K562 (cell line): ENCODE data around the gene PRDM15. TPM values are rescaled to one million over a fixed set of nuclear protein-coding genes. Genes with fewer than 3 reads are reported as not detected.
A peak's percentile ranks its signal among the peaks of the same experiment; 100 is the strongest.

ENCODE experiments used
- ATAC-seq: fragments of 200-7000 bp; cut with Tn5 transposase; 3 replicates; pipeline ENCODE4 v1.9.1; 2020; ENCODE audit warnings: moderate library complexity
- BruUV-seq: library from RNA; stranded (reverse); fragments of 400-500 nt; replicated peaks from 2 replicates; lab custom pipeline; 2021; lab: Mats Ljungman, UMichigan
- CTCF ChIA-PET: fragments of 300-600 bp; formaldehyde crosslinking; extraction: SDS; loops from one replicate; lab custom pipeline; 2021; ENCODE audit warnings: low intra/inter-chr PET ratio; lab: Yijun Ruan, JAX
- POLR2A ChIA-PET: fragments of 300-600, 350-650 bp; sonication (Branson Sonifier 250); formaldehyde crosslinking; extraction: SDS; loops from one replicate; lab custom pipeline; 2021; ENCODE audit warnings: antibody characterized with exemption, inconsistent platforms; lab: Yijun Ruan, JAX
- DNase-seq, 4 experiments: peaks; one replicate each; pipeline versions ENCODE4 v3.0.0 to v3.0.0-alpha.2; 2011 to 2018; ENCODE audit warnings: low spot score in 3 of 4, mixed read lengths in 3 of 4; ENCODE audit errors: extremely low read depth in 1 of 4
- FAIRE-seq: peaks from 2 replicates; lab custom pipeline; 2011; peaks lifted over from hg19 to GRCh38; lab: Jason Lieb, UNC
- H2AFZ ChIP-seq: 2 replicates; pipeline ENCODE4 v1.6.0; 2011; ENCODE audit warnings: low read depth, low read length, control low read depth, inconsistent platforms
- H3K27ac ChIP-seq: fragments of 200-600 bp; 3 replicates; pipeline ENCODE4 v1.8.0; 2011; ENCODE audit warnings: low read depth, mild to moderate bottlenecking, control low read depth, inconsistent platforms, low read length, moderate library complexity, mixed read lengths; ENCODE audit errors: extremely low read depth
- H3K27me3 ChIP-seq, 2 experiments: fragments of 300-600 bp in 1 of 2; 2 replicates in 1 of 2; 3 replicates in 1 of 2; pipeline versions ENCODE4 v1.6.0 to v1.8.0; 2011; ENCODE audit warnings: inconsistent platforms in 2 of 2, low read length in 2 of 2, mild to moderate bottlenecking in 1 of 2, mixed read lengths in 1 of 2, moderate library complexity in 1 of 2; ENCODE audit not compliant: control insufficient read depth in 2 of 2, insufficient read depth in 2 of 2
- H3K36me3 ChIP-seq: fragments of 300-600 bp; 3 replicates; pipeline ENCODE4 v1.8.0; 2011; ENCODE audit warnings: mild to moderate bottlenecking, low read length, inconsistent platforms; ENCODE audit not compliant: control insufficient read depth, insufficient read depth
- H3K4me1 ChIP-seq, 2 experiments: fragments of 200-600 bp in 1 of 2; replicated peaks in 1 of 2; 2 replicates in 1 of 2; 3 replicates in 1 of 2; pipeline versions ENCODE4 v1.5.1 to v1.8.0; 2011; ENCODE audit warnings: inconsistent platforms in 2 of 2, low read length in 2 of 2, mild to moderate bottlenecking in 1 of 2, mixed read lengths in 1 of 2, moderate library complexity in 1 of 2; ENCODE audit not compliant: control insufficient read depth in 2 of 2, insufficient read depth in 2 of 2
- H3K4me2 ChIP-seq: 2 replicates; pipeline ENCODE4 v1.6.1; 2011; ENCODE audit warnings: low read length, control low read depth, inconsistent platforms, mixed read lengths; ENCODE audit not compliant: insufficient read depth
- H3K4me3 ChIP-seq: fragments of 200-600 bp; sonication (generic), shearing (Covaris generic); 2 replicates; pipeline ENCODE4 v1.5.1; 2016; ENCODE audit warnings: control low read depth, inconsistent platforms
- H3K79me2 ChIP-seq: fragments of 200-600 bp; 3 replicates; pipeline ENCODE4 v1.8.0; 2011; ENCODE audit warnings: low read length, inconsistent platforms; ENCODE audit not compliant: control insufficient read depth, insufficient read depth
- H3K9ac ChIP-seq, 2 experiments: 2 replicates each; pipeline versions ENCODE4 v1.6.0 to v1.6.1; 2011; ENCODE audit warnings: low read depth in 2 of 2, low read length in 2 of 2, control low read depth in 1 of 2, inconsistent platforms in 1 of 2, mild to moderate bottlenecking in 1 of 2, mixed read lengths in 1 of 2; ENCODE audit not compliant: insufficient read depth in 1 of 2
- H3K9me1 ChIP-seq: one replicate; pipeline ENCODE4 v1.6.0; 2011; ENCODE audit warnings: inconsistent platforms, mild to moderate bottlenecking, low read length, moderate library complexity; ENCODE audit not compliant: control insufficient read depth, insufficient read depth
- H3K9me3 ChIP-seq: replicated peaks from 2 replicates; pipeline ENCODE4 v1.5.1; 2011; ENCODE audit warnings: low read depth, low read length, inconsistent platforms; ENCODE audit not compliant: control insufficient read depth, insufficient read depth
- H4K20me1 ChIP-seq: replicated peaks from 2 replicates; pipeline ENCODE4 v1.6.1; 2011; ENCODE audit warnings: low read length, inconsistent platforms, mixed read lengths; ENCODE audit not compliant: control insufficient read depth, insufficient read depth
- CREM ChIP-seq: IDR thresholded peaks from 2 replicates; pipeline ENCODE4 v1.6.1; 2014; ENCODE audit warnings: antibody characterized with exemption, low read depth
- E2F6 ChIP-seq, 2 experiments: IDR thresholded peaks; 2 replicates each; pipeline ENCODE4 v1.6.1; 2011; ENCODE audit warnings: borderline replicate concordance in 1 of 2, control low read depth in 1 of 2, low read depth in 1 of 2, low read length in 1 of 2, mild to moderate bottlenecking in 1 of 2, mixed read lengths in 1 of 2, moderate library complexity in 1 of 2; ENCODE audit not compliant: insufficient read depth in 1 of 2, insufficient read length in 1 of 2, poor library complexity in 1 of 2, severe bottlenecking in 1 of 2; ENCODE audit errors: extremely low read depth in 1 of 2
- HNRNPL ChIP-seq: fragments of 200-400 bp; formaldehyde crosslinking; IDR thresholded peaks from 2 replicates; pipeline ENCODE4 v1.6.1; 2017; ENCODE audit warnings: low read depth, mild to moderate bottlenecking, low read length
- MTA2 ChIP-seq: fragments of 450-650 bp; IDR thresholded peaks from 2 replicates; pipeline ENCODE4 v1.6.1; 2016; ENCODE audit warnings: low read depth
- MTF1 ChIP-seq: fragments of 250-450 bp; sonication (Bioruptor Pico); IDR thresholded peaks from 2 replicates; pipeline ENCODE4 v1.9.0; 2021; ENCODE audit warnings: moderate library complexity, mild to moderate bottlenecking, inconsistent platforms, borderline replicate concordance
- NCOA4 ChIP-seq: fragments of 450-650 bp; IDR thresholded peaks from 2 replicates; pipeline ENCODE4 v1.6.1; 2018; ENCODE audit warnings: mild to moderate bottlenecking; ENCODE audit not compliant: partially characterized antibody
- NELFE ChIP-seq: IDR thresholded peaks from 2 replicates; pipeline ENCODE4 v1.6.1; 2011; ENCODE audit warnings: mild to moderate bottlenecking; ENCODE audit not compliant: insufficient read depth, insufficient read length
- NR2C2 ChIP-seq, 2 experiments: fragments of 200-800 bp in 1 of 2; sonication (Bioruptor generic) in 1 of 2; sonication (generic) in 1 of 2; formaldehyde crosslinking in 1 of 2; IDR thresholded peaks; 2 replicates each; pipeline versions ENCODE4 v1.6.1 to v1.8.0; 2016 to 2022; ENCODE audit warnings: mild to moderate bottlenecking in 1 of 2, missing compliant biosample characterization in 1 of 2, missing genetic modification characterization in 1 of 2, missing genetic modification reagents in 1 of 2
- PCBP1 ChIP-seq: fragments of 200-400 bp; formaldehyde crosslinking; IDR thresholded peaks from 2 replicates; pipeline ENCODE4 v1.6.1; 2018; ENCODE audit warnings: mild to moderate bottlenecking, low read depth, low read length; ENCODE audit not compliant: poor library complexity, severe bottlenecking
- RBM15 ChIP-seq: fragments of 200-400 bp; formaldehyde crosslinking; IDR thresholded peaks from 2 replicates; pipeline ENCODE4 v1.6.1; 2018; ENCODE audit warnings: mild to moderate bottlenecking, low read length, moderate library complexity; ENCODE audit not compliant: insufficient read depth
- ZKSCAN3 ChIP-seq: fragments of 250-450 bp; sonication (Bioruptor Pico); IDR thresholded peaks from 2 replicates; pipeline ENCODE4 v1.4.0; 2020
- ZNF165 ChIP-seq: fragments of 250-450 bp; sonication (Bioruptor Pico); IDR thresholded peaks from 2 replicates; pipeline ENCODE4 v1.4.0; 2020; ENCODE audit warnings: borderline replicate concordance
- ZNF263 ChIP-seq: sonication (generic); formaldehyde crosslinking; IDR thresholded peaks from 2 replicates; pipeline ENCODE4 v1.8.0; 2022; ENCODE audit warnings: mild to moderate bottlenecking, missing genetic modification reagents, borderline replicate concordance
- ZNF431 ChIP-seq: sonication (generic); formaldehyde crosslinking; IDR thresholded peaks from 2 replicates; pipeline ENCODE4 v1.8.0; 2022; ENCODE audit warnings: mild to moderate bottlenecking, missing genetic modification reagents
- ZNF444 ChIP-seq: fragments of 250-450 bp; sonication (Bioruptor Pico); IDR thresholded peaks from 2 replicates; pipeline ENCODE4 v1.4.0; 2020; ENCODE audit warnings: mild to moderate bottlenecking, moderate library complexity
- ZNF696 ChIP-seq: fragments of 250-450 bp; sonication (Bioruptor Pico); conservative IDR thresholded peaks from 2 replicates; pipeline ENCODE4 v1.4.0; 2020; ENCODE audit warnings: mild to moderate bottlenecking, moderate library complexity
- ZNF79 ChIP-seq: fragments of 250-450 bp; sonication (Bioruptor Pico); IDR thresholded peaks from 2 replicates; pipeline ENCODE4 v1.4.0; 2020; ENCODE audit warnings: low read depth, mild to moderate bottlenecking, moderate library complexity
- ZSCAN32 ChIP-seq: fragments of 450-650 bp; formaldehyde crosslinking; IDR thresholded peaks from 2 replicates; pipeline ENCODE4 v1.4.0; 2020; ENCODE audit warnings: mild to moderate bottlenecking, moderate library complexity
- WGBS: fragments of 100-300 bp; shearing (Covaris generic); methylation state at CpG from one replicate; pipeline ENCODE4 v1.1.6; 2016; ENCODE audit warnings: low coverage, mixed read lengths; ENCODE audit not compliant: insufficient coverage; ENCODE audit errors: missing lambda C conversion rate; 5-methylcytosine and 5-hydroxymethylcytosine counted together
- in situ Hi-C: fragments of 300-500 bp; cut with MboI; formaldehyde crosslinking; loops from 4 replicates; pipeline ENCODE4 v1.15.0; 2018; ENCODE audit warnings: inconsistent platforms, mixed read lengths
- intact Hi-C: fragments of 100-400 bp; cut with micrococcal nuclease; formaldehyde crosslinking; loops from 2 replicates; pipeline ENCODE4 v1.14.2; 2022
- polyA plus RNA-seq, 8 experiments: library from polyadenylated mRNA; depleted of rRNA in 4 of 8; stranded (reverse) in 5 of 8; unstranded in 3 of 8; fragments of >200 nt; fragmentation: Nextera tagmentation in 2 of 8; fragmentation: Illumina TruSeq in 1 of 8; extraction: Ambion mirVana in 2 of 8; extraction: Trizol in 1 of 8; gene quantifications; 2 replicates each; pipeline versions ENCODE4 v1.2.1 to v1.2.3, GENCODE V29; 2011 to 2014; ENCODE audit warnings: inconsistent platforms in 1 of 8, missing spikeins in 1 of 8
- total RNA-seq, 7 experiments: library from RNA; depleted of rRNA in 6 of 7; stranded (reverse); fragments of >200 nt in 6 of 7; fragmentation: Illumina TruSeq in 2 of 7; extraction: Trizol in 2 of 7; gene quantifications; 2 replicates each; pipeline versions ENCODE4 v1.2.1 to v1.2.3, GENCODE V29; 2011 to 2021; ENCODE audit warnings: low replicate concordance in 1 of 7
- TF ChIP-seq, protein P1 (sequence below): sonication (generic); formaldehyde crosslinking; IDR thresholded peaks from 2 replicates; pipeline ENCODE4 v1.8.0; 2023; ENCODE audit warnings: mild to moderate bottlenecking, missing genetic modification reagents

Gene PRDM15
- total and polyA plus RNA-seq, 9 of the 15 experiments (the other 6 are each of a cell fraction or from before 2014, with no cell fraction given): 0.93 to 9.2 (median 6.2) TPM

DNA sequence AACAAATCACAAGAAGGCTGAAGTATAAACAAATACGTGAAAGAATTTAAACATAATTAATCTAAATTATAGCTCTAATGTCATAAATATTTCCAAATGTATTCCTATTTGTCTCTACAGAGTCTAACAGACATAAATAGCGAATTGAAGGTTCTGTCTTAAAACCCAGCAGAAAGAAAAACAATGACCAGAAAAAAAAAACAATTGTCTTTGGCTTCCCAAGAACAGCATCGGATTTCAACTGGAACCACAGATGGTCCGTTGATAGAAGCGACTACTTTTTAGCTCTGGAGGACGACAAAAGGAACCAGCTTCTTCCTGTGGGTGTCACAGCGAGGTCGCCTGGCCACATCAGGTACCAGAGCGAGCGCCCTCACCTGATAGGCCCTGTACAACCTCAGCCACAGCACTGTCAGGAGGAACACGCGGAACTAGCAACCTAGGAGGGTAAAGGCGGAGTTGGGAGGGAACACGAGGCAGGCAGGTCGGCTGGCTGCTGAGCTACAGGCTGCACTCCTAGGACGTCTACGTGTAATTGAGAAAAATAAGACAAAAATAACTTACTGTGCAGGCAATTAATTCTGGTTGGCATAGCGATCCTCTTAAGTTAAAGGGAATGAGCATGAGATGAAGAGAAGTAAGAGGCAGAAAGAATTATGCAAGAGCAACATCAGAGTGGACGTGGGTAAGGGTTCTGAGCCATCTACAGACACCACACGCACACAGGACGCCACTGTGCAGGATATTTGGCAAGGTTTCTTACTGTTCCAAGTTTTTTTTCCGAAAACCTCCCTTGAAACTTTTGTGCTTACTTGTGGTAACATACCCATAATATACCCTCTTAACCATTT is 16.7 kb upstream of the PRDM15 start:
- peaks cover 24% of the 10 kb centered on the region for H3K36me3 ChIP-seq
- ChIA-PET CTCF (no interaction called here), POLR2A (interaction anchor here (0.6 to 1.9 kb wide), 3 partner anchors 16 to 69 kb away, joined by 4 to 8 read pairs (median 4); no protein-coding TSS in a partner anchor)
- H3K9ac ChIP-seq: peak overlapping the region in 1 of 2 experiments; percentile 80; a peak in 2 of 4 replicates
- peak; percentile 45 to 67 (median 54) for DNase-seq
- WGBS: 57% methylated on average over 22 of the region's 22 CpGs
- no peaks in the 10 kb centered on the region for H3K9me3 ChIP-seq
- H3K9me1 ChIP-seq: no peaks in the 10 kb centered on the region
- BruUV-seq: no TSS peak
- H3K4me1 ChIP-seq: peaks cover 19 to 24% of the 10 kb centered on the region in 2 experiments
- peak overlapping the region; percentile 54 for H3K27ac ChIP-seq
- peak; percentile 70 for ATAC-seq
- no peaks in the 10 kb centered on the region for H3K27me3 ChIP-seq
- intact Hi-C loops: no loop called here
- H3K4me2 ChIP-seq: peak overlapping the region; percentile 15; the same call in 1 of the 2 replicates
- no peak for FAIRE-seq
- H3K4me3 ChIP-seq: no peak overlapping the region
- no peaks in the 10 kb centered on the region for H3K79me2 ChIP-seq
- in situ Hi-C loops: no loop called here
- no peak overlapping the region; the same call in 1 of the 2 replicates for H2AFZ ChIP-seq
- no peaks in the 10 kb centered on the region; the same call in 1 of the 2 replicates for H4K20me1 ChIP-seq
- TF ChIP-seq ZNF431 (no peak), NR2C2 (CRISPR knock-in tag; IDR thresholded peaks at IDR 0.05) (no peak), NR2C2 (tag; IDR thresholded peaks at IDR 0.05) (0 out of 2 replicates have a peak, but pooled peaks have one; percentile 11), ZNF444 (CRISPR knock-in tag) (no peak), ZNF263 (CRISPR knock-in tag) (0 out of 2 replicates have a peak, but pooled peaks have one; percentile 19), ZNF79 (CRISPR knock-in tag) (no peak), HNRNPL (no peak), ZSCAN32 (CRISPR knock-in tag) (no peak), CREM (0 out of 2 replicates have a peak, but pooled peaks have one; percentile 7), NCOA4 (no peak), E2F6 (IDR thresholded peaks at IDR 0.05; ENCODE audit: borderline replicate concordance in 1 of 2, extremely low read depth in 1 of 2, insufficient read depth in 1 of 2, insufficient read length in 1 of 2, low read depth in 1 of 2, low read length in 1 of 2, poor library complexity in 1 of 2, severe bottlenecking in 1 of 2) (peak; percentile 36 to 64), MTA2 (no peak), ZNF165 (no peak), MTF1 (CRISPR knock-in tag) (no peak), ZKSCAN3 (CRISPR knock-in tag) (no peak), ZNF696 (CRISPR knock-in tag) (no peak), NELFE (no peak), PCBP1 (no peak), RBM15 (no peak)
- TF ChIP-seq, protein P1, sequence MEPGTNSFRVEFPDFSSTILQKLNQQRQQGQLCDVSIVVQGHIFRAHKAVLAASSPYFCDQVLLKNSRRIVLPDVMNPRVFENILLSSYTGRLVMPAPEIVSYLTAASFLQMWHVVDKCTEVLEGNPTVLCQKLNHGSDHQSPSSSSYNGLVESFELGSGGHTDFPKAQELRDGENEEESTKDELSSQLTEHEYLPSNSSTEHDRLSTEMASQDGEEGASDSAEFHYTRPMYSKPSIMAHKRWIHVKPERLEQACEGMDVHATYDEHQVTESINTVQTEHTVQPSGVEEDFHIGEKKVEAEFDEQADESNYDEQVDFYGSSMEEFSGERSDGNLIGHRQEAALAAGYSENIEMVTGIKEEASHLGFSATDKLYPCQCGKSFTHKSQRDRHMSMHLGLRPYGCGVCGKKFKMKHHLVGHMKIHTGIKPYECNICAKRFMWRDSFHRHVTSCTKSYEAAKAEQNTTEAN (CRISPR knock-in tag): no peak
